Thyroid gland (tissue), 4 donors: Measurements from ENCODE around the gene TNS4. TPM values are rescaled to one million over a fixed set of nuclear protein-coding genes. Genes with fewer than 3 reads are reported as not detected.

Experiments used
- DNase-seq, 2 donors: peaks; one replicate each; pipeline ENCODE4 v3.0.0-alpha.2; 2019
- H3K27ac ChIP-seq, 3 donors: fragments of 200-600 bp; sonication (generic); 1 replicate in 2 of 3; 2 replicates in 1 of 3; pipeline ENCODE4 v1.5.1; 2016 to 2019; ENCODE audit warnings: mild to moderate bottlenecking in 1 of 3, moderate library complexity in 1 of 3
- H3K27me3 ChIP-seq: fragments of 200-600 bp; sonication (generic); one replicate; pipeline ENCODE4 v1.5.1; 2019
- H3K36me3 ChIP-seq, 2 donors: fragments of 200-600 bp; sonication (generic); one replicate each; pipeline ENCODE4 v1.5.1; 2016 to 2019
- H3K4me1 ChIP-seq, 2 donors: fragments of 200-600 bp; sonication (generic); one replicate each; pipeline ENCODE4 v1.5.1; 2017 to 2019
- H3K4me3 ChIP-seq, 3 donors: fragments of 200-600 bp; sonication (generic); replicated peaks in 1 of 3; 1 replicate in 2 of 3; 2 replicates in 1 of 3; pipeline ENCODE4 v1.5.1; 2016; ENCODE audit warnings: mild to moderate bottlenecking in 1 of 3
- H3K9me3 ChIP-seq: fragments of 200-600 bp; sonication (generic); one replicate; pipeline ENCODE4 v1.5.1; 2017
- CTCF ChIP-seq, 6 experiments: fragments of 200-600 bp in 3 of 6; fragments of 450-650 bp in 3 of 6; sonication (generic) in 3 of 6; IDR thresholded peaks; one replicate each; pipeline ENCODE4 v1.5.1; 2016 to 2019; ENCODE audit warnings: antibody characterized with exemption in 6 of 6, mild to moderate bottlenecking in 2 of 6, inconsistent platforms in 1 of 6, moderate library complexity in 1 of 6
- POLR2A ChIP-seq, 2 donors: fragments of 450-650 bp; IDR thresholded peaks; one replicate each; pipeline ENCODE4 v1.6.1; 2017; ENCODE audit warnings: antibody characterized with exemption in 2 of 2, mild to moderate bottlenecking in 2 of 2, moderate library complexity in 1 of 2
- WGBS, 2 donors: methylation state at CpG; one replicate each; pipeline ENCODE4 v1.1.5; 2017; 5-methylcytosine and 5-hydroxymethylcytosine counted together
- intact Hi-C: fragments of 100-400 bp; cut with DNase I; formaldehyde crosslinking; loops from one replicate; pipeline ENCODE4 v1.15.1; 2023
- total RNA-seq, 4 donors: library from RNA; depleted of rRNA; stranded (reverse); fragments of >200 nt; gene quantifications; one replicate each; pipeline ENCODE4 v1.2.3, GENCODE V29; 2016

The TNS4 gene
- total RNA-seq, 4 donors from 2014 or later: 5.4 to 24.7 (median 16.2) TPM

DNA sequence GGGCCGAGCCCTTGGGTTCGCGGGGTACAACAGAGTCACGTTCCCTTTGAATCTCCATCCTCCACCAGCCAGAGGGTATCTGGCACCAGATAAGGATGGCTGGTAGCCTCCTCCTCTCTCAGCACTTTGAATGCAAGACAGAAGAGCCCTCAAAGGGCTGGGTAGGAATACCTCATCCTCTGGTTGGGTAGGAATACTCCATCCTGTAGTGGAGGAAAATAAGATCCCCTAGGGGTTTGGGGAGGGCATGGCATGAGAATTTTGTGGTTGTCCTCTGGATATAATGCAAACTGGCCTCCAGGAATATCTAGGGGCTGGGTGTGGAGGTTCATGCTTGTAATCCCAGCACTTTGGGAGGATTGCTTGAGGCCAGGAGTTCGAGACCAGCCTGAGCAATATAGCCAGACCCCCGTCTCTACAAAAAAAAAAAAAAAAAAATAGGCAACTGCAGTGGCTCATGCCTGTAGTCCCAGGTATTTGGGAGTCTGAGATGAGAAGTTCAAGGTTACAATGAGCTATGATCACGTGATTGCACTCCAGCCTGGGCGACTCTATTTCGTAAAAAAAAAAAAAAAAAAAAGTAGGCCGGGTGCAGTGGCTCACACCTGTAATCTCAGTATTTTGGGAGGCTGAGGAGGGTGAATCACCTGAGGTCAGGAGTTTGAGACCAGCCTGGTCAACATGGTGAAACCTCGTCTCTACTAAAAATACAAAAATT is 55.5 kb downstream of the TNS4 start:
- intact Hi-C loops: loop anchor here (2.0 kb wide), 1 partner anchor 29 kb away; no protein-coding TSS in a partner anchor
- Histone ChIP-seq H3K36me3 (no peaks in the 10 kb centered on the region), H3K27me3 (no peaks in the 10 kb centered on the region), H3K27ac (peak overlapping the region; percentile 93 to 98 (median 94)), H3K4me3 (peak overlapping the region in 2 of 3 donors; percentile 59 to 65), H3K4me1 (peaks cover 54 to 58% of the 10 kb centered on the region in 2 donors), H3K9me3 (no peaks in the 10 kb centered on the region)
- TF ChIP-seq CTCF (IDR thresholded peaks at IDR 0.05): peak in 1 of 6 experiments; percentile 15
- TF ChIP-seq POLR2A (IDR thresholded peaks at IDR 0.05): no peak
- 54 to 65% methylated on average over 11 of the region's 11 CpGs for WGBS, 2 donors
- no peak for DNase-seq

- H3K27ac ChIP-seq: peak overlapping the region; percentile 93 to 98 (median 94)
- DNase-seq: peak; percentile 53 to 55
- intact Hi-C loops: loop anchor here (2.0 to 5.0 kb wide), 3 partner anchors 31 to 113 kb away; no protein-coding TSS in a partner anchor
- TF ChIP-seq CTCF (IDR thresholded peaks at IDR 0.05): no peak
- TF ChIP-seq POLR2A (IDR thresholded peaks at IDR 0.05): no peak
- H3K4me1 ChIP-seq: peaks cover 37 to 42% of the 10 kb centered on the region in 2 donors
- H3K27me3 ChIP-seq: no peaks in the 10 kb centered on the region
- no peaks in the 10 kb centered on the region for H3K36me3 ChIP-seq
- H3K9me3 ChIP-seq: no peaks in the 10 kb centered on the region
- H3K4me3 ChIP-seq: peak overlapping the region; percentile 65 to 77 (median 76)
- WGBS, 2 donors: 15 to 21% methylated on average over 6 to 11 of the region's 15 CpGs
These were observed 57.2 kb downstream of the TNS4 start for GRCh38 chr17:40443988-40444899.

DNA sequence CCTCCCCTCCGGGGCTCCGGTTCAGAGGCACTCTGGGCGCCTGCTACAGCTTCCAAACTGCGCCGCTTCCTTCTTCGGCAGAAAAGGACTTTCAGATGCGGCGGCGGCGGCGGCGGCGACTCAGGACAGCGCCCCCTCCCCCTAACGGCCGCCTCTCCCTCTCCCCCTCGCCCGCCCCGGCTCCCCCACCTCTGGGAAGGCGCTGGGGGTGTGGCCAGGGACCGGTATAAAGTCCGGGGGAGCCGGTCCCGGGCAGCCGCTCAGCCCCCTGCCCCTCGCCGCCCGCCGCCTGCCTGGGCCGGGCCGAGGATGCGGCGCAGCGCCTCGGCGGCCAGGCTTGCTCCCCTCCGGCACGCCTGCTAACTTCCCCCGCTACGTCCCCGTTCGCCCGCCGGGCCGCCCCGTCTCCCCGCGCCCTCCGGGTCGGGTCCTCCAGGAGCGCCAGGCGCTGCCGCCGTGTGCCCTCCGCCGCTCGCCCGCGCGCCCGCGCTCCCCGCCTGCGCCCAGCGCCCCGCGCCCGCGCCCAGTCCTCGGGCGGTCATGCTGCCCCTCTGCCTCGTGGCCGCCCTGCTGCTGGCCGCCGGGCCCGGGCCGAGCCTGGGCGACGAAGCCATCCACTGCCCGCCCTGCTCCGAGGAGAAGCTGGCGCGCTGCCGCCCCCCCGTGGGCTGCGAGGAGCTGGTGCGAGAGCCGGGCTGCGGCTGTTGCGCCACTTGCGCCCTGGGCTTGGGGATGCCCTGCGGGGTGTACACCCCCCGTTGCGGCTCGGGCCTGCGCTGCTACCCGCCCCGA is 58.0 kb downstream of the TNS4 start, which contains the start of gene IGFBP4:
Gene IGFBP4, plus strand, starts transcription at position 255 of the 792 bp plus-strand sequence. Its CDS starts 286 bp downstream, at position 541.
- peak within 1 kb of the TSS; percentile 65 to 77 (median 76) for H3K4me3 ChIP-seq
- DNase-seq: peak; percentile 87 to 88
- intact Hi-C loops: loop anchor here (5.0 kb wide), 2 partner anchors 89 to 114 kb away; no protein-coding TSS in a partner anchor
- H3K4me1 ChIP-seq: peaks cover 28 to 33% of the 10 kb centered on the region in 2 donors
- WGBS, 2 donors: 4% methylated on average over 11 of the region's 98 CpGs; no CpG with 5 or more reads in 1 of the 2 donors
- TF ChIP-seq POLR2A (IDR thresholded peaks at IDR 0.05): peak; percentile 52 to 90
- peak in 3 of 6 experiments; percentile 22 to 45 (median 37) for TF ChIP-seq CTCF (IDR thresholded peaks at IDR 0.05)
- no peaks in the 10 kb centered on the region for H3K36me3 ChIP-seq
- H3K27me3 ChIP-seq: no peaks in the 10 kb centered on the region
- H3K27ac ChIP-seq: peak within 1 kb of the TSS; percentile 93 to 98 (median 94)
- no peaks in the 10 kb centered on the region for H3K9me3 ChIP-seq

- Histone ChIP-seq H3K4me3 (peak overlapping the region; percentile 10 to 65 (median 13)), H3K9me3 (no peaks in the 10 kb centered on the region), H3K4me1 (peaks cover 20 to 25% of the 10 kb centered on the region in 2 donors), H3K36me3 (no peaks in the 10 kb centered on the region), H3K27ac (peak overlapping the region; percentile 93 to 98 (median 94)), H3K27me3 (no peaks in the 10 kb centered on the region)
- intact Hi-C loops: loop anchor here (5.0 kb wide), 2 partner anchors 90 to 115 kb away; no protein-coding TSS in a partner anchor
- WGBS, 2 donors: 45 to 54% methylated on average over 16 to 22 of the region's 29 CpGs
- no peak for TF ChIP-seq POLR2A (IDR thresholded peaks at IDR 0.05)
- TF ChIP-seq CTCF (IDR thresholded peaks at IDR 0.05): peak in 1 of 6 experiments; percentile 2
- peak; percentile 38 to 41 for DNase-seq
These were observed 58.8 kb downstream of the TNS4 start for GRCh38 chr17:40442392-40443195.
